MCF 10A (cell line): ENCODE data around the gene FBXL19. TPM values are rescaled to one million over a fixed set of nuclear protein-coding genes. Genes with fewer than 3 reads are reported as not detected.

Experiments
- BruUV-seq: library from RNA; stranded (reverse); fragments of 400-500 nt; replicated peaks from 2 replicates; lab custom pipeline; 2021; lab: Mats Ljungman, UMichigan
- CTCF ChIA-PET: fragments of 300-600 bp; sonication (Branson Sonifier 250); formaldehyde crosslinking; extraction: SDS; loops from one replicate; lab custom pipeline; 2021; ENCODE audit warnings: antibody characterized with exemption, inconsistent platforms; lab: Yijun Ruan, JAX
- POLR2A ChIA-PET: fragments of 300-600, 350-650 bp; sonication (Branson Sonifier 250); formaldehyde crosslinking; extraction: SDS; loops from one replicate; lab custom pipeline; 2020; ENCODE audit warnings: antibody characterized with exemption, inconsistent platforms; lab: Yijun Ruan, JAX
- DNase-seq: peaks from one replicate; pipeline ENCODE4 v3.0.0-alpha.2; 2018; ENCODE audit not compliant: unreplicated experiment
- H3K27ac Mint-ChIP-seq: one replicate; pipeline ENCODE4 v1.8.0; 2022; ENCODE audit warnings: mild to moderate bottlenecking, low read depth, mixed read lengths; ENCODE audit not compliant: unreplicated experiment
- H3K27me3 Mint-ChIP-seq: one replicate; pipeline ENCODE4 v1.8.0; 2022; ENCODE audit warnings: mixed read lengths; ENCODE audit not compliant: insufficient read depth, unreplicated experiment
- H3K36me3 Mint-ChIP-seq: one replicate; pipeline ENCODE4 v1.8.0; 2022; ENCODE audit warnings: mild to moderate bottlenecking, moderate library complexity, mixed read lengths; ENCODE audit not compliant: insufficient read depth, unreplicated experiment
- H3K4me1 Mint-ChIP-seq: one replicate; pipeline ENCODE4 v1.8.0; 2022; ENCODE audit warnings: mixed read lengths; ENCODE audit not compliant: insufficient read depth, unreplicated experiment
- H3K4me3 Mint-ChIP-seq: one replicate; pipeline ENCODE4 v1.8.0; 2022; ENCODE audit warnings: mild to moderate bottlenecking, moderate library complexity, mixed read lengths; ENCODE audit not compliant: unreplicated experiment
- H3K9me3 Mint-ChIP-seq: one replicate; pipeline ENCODE4 v1.8.0; 2022; ENCODE audit warnings: mixed read lengths; ENCODE audit not compliant: unreplicated experiment
- intact Hi-C: fragments of 100-400 bp; cut with micrococcal nuclease; formaldehyde crosslinking; loops from 2 replicates; pipeline ENCODE4 v1.14.1; 2022
- total RNA-seq: library from RNA; stranded (reverse); gene quantifications from 2 replicates; pipeline ENCODE4 v1.2.3, GENCODE V29; 2022
- TF ChIP-seq, protein P1 (sequence below): fragments of 200-600 bp; IDR thresholded peaks from one replicate; pipeline ENCODE4 v1.8.0; 2022; ENCODE audit warnings: antibody characterized with exemption, mild to moderate bottlenecking; ENCODE audit not compliant: unreplicated experiment

The FBXL19 gene
- total RNA-seq, 1 experiment from 2014 or later: 18.0 TPM

DNA sequence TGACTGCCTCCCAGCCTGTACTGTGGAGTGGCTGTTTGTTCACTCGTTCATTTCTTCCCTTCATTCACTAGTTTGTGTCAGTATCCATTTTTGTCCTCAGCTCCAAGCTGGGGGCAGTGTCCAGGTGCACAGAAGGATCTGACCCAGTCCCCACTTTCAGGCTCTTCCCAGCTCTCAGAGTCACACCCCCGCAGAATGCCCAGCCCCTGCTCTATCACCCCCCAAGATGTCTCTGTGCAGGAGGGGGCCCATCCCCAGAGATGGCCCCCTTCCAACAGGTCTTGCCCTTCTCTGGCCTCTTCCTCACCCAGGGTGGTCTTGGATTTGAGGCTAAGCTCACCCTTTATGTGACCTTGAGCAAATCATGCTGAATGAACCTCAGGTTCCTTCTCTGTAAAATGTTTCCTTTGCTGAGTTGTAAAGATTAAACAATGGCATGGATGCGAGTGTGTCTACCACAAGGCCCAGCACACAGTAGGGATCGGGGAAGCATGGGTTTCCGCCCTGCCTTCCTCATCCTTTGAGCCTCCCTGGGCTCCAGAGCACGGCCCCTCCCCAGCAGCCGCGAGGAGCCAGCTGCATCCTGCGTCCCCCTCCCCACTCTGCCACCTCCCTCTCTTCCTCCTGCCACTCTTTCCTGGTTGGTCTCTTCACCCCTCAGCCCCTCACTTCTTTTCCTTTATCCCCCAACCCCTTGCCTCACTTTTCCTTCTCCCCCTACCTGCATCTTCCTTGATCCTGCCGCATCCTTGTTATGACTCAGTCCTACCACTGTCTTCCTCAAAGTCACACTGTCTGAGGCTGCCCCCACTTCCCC is 2.8 kb downstream of the FBXL19 start:
- Mint-ChIP-seq H3K27ac (no peak overlapping the region), H3K4me3 (peak overlapping the region; percentile 48), H3K9me3 (no peaks in the 10 kb centered on the region), H3K27me3 (no peaks in the 10 kb centered on the region), H3K4me1 (peaks cover 14% of the 10 kb centered on the region), H3K36me3 (peaks cover 34% of the 10 kb centered on the region)
- ChIA-PET POLR2A (interaction anchor here (0.7 to 0.9 kb wide), 2 partner anchors 14 to 500 kb away, joined by 3 to 4 read pairs; no protein-coding TSS in a partner anchor), CTCF (interaction anchor here (0.6 to 4.5 kb wide), 6 partner anchors 8 to 109 kb away, joined by 3 to 29 read pairs (median 4); no protein-coding TSS in a partner anchor)
- intact Hi-C loops: no loop called here
- no peak for DNase-seq
- TF ChIP-seq, protein P1, sequence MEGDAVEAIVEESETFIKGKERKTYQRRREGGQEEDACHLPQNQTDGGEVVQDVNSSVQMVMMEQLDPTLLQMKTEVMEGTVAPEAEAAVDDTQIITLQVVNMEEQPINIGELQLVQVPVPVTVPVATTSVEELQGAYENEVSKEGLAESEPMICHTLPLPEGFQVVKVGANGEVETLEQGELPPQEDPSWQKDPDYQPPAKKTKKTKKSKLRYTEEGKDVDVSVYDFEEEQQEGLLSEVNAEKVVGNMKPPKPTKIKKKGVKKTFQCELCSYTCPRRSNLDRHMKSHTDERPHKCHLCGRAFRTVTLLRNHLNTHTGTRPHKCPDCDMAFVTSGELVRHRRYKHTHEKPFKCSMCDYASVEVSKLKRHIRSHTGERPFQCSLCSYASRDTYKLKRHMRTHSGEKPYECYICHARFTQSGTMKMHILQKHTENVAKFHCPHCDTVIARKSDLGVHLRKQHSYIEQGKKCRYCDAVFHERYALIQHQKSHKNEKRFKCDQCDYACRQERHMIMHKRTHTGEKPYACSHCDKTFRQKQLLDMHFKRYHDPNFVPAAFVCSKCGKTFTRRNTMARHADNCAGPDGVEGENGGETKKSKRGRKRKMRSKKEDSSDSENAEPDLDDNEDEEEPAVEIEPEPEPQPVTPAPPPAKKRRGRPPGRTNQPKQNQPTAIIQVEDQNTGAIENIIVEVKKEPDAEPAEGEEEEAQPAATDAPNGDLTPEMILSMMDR: no peak
- no TSS peak for BruUV-seq

DNA sequence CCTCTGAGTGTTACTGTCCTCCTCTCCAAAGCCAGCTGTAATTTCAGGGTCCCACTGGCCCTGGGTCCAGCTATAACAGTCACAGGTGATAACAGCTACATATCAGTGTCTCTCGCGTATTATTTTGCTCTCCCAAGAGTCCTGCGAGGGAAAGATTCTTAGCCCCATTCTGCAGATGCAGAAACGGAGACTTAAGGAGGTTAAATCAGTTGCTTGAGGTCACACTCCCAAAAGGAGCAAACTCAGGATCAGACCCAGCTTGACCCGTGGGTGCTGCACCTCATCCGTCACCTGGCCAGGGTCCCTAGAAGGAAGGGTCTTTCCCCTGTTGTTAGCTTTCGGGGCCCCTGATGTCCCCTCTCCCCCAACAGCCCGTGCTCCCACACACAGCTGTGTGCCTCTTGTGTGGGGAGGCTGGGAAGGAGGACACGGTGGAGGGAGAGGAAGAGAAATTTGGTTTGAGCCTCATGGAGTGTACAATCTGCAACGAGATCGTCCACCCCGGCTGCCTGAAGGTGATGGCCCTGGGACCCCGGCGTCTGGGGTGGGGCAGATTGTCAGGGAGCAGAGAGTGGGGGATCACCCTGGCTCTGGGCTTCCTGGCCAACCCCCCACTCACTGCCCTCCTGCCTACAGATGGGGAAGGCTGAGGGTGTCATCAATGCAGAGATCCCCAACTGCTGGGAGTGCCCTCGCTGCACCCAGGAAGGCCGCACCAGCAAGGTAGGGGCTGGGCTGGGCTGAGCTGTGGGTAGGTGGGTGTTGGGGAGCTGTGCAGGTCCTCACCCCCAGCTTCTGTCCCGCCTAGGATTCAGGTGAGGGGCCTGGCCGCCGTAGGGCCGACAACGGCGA is 3.8 kb downstream of the FBXL19 start:
- H3K9me3 Mint-ChIP-seq: no peaks in the 10 kb centered on the region
- no peaks in the 10 kb centered on the region for H3K27me3 Mint-ChIP-seq
- TF ChIP-seq, protein P1: no peak
- peaks cover 14% of the 10 kb centered on the region for H3K4me1 Mint-ChIP-seq
- DNase-seq: no peak
- no TSS peak for BruUV-seq
- H3K36me3 Mint-ChIP-seq: peaks cover 41% of the 10 kb centered on the region
- H3K4me3 Mint-ChIP-seq: no peak overlapping the region
- intact Hi-C loops: no loop called here
- CTCF ChIA-PET: interaction anchor here (0.5 to 4.5 kb wide), 4 partner anchors 9 to 497 kb away, joined by 3 to 29 read pairs (median 3); partner anchors contain the start of gene DCTPP1
- POLR2A ChIA-PET: interaction anchor here (0.9 to 1.4 kb wide), 2 partner anchors 13 kb away, joined by 4 read pairs; no protein-coding TSS in a partner anchor
- H3K27ac Mint-ChIP-seq: no peak overlapping the region

GRCh38 chr16:30927789-30928378 is 4.5 kb downstream of the FBXL19 start:
- ChIA-PET CTCF (interaction anchor here (1.7 kb wide), 1 partner anchor 14 kb away, joined by 10 read pairs; no protein-coding TSS in a partner anchor), POLR2A (interaction anchor here (1.4 kb wide), 1 partner anchor 12 kb away, joined by 4 read pairs; no protein-coding TSS in a partner anchor)
- no peaks in the 10 kb centered on the region for H3K9me3 Mint-ChIP-seq
- H3K4me3 Mint-ChIP-seq: no peak overlapping the region
- intact Hi-C loops: no loop called here
- H3K27me3 Mint-ChIP-seq: no peaks in the 10 kb centered on the region
- H3K27ac Mint-ChIP-seq: no peak overlapping the region
- DNase-seq: peak; percentile 44
- TF ChIP-seq, protein P1: no peak
- no TSS peak for BruUV-seq
- H3K4me1 Mint-ChIP-seq: peaks cover 14% of the 10 kb centered on the region
- H3K36me3 Mint-ChIP-seq: peaks cover 41% of the 10 kb centered on the region
